SK-N-SH (cell line): ENCODE measurements around the gene SEPTIN10. TPM values are rescaled to one million over a fixed set of nuclear protein-coding genes. Genes with fewer than 3 reads are reported as not detected.

Experiments
- CTCF ChIA-PET: fragments of 300-600, 350-600 bp; formaldehyde crosslinking; extraction: SDS; loops from one replicate; lab custom pipeline; 2021; lab: Yijun Ruan, JAX
- POLR2A ChIA-PET: fragments of 350-600 bp; sonication (Branson Sonifier 250); formaldehyde crosslinking; extraction: SDS; loops from one replicate; lab custom pipeline; 2020; ENCODE audit warnings: antibody characterized with exemption, inconsistent platforms; lab: Yijun Ruan, JAX
- DNase-seq: peaks from one replicate; pipeline ENCODE4 v3.0.0; 2012
- H2AFZ ChIP-seq: fragments of 200-600 bp; sonication (generic); 2 replicates; pipeline ENCODE4 v1.8.1; 2016; ENCODE audit warnings: antibody characterized with exemption, mild to moderate bottlenecking, low read depth
- H3F3A ChIP-seq: fragments of 200-600 bp; sonication (generic); replicated peaks from 2 replicates; pipeline ENCODE3; 2016; ENCODE audit warnings: antibody characterized with exemption, mild to moderate bottlenecking; ENCODE audit not compliant: insufficient read depth
- H3K27ac ChIP-seq, 2 experiments: fragments of 200-500 bp in 1 of 2; fragments of 200-600 bp in 1 of 2; sonication (Bioruptor generic) in 1 of 2; sonication (generic), shearing (Covaris generic) in 1 of 2; 2 replicates each; pipeline versions ENCODE4 v1.5.1 to v1.6.1; 2014 to 2016; ENCODE audit warnings: low read depth in 2 of 2, inconsistent platforms in 1 of 2, low read length in 1 of 2, mild to moderate bottlenecking in 1 of 2, mixed read lengths in 1 of 2
- H3K27me3 ChIP-seq: fragments of 200-600 bp; sonication (generic), shearing (Covaris generic); 2 replicates; pipeline ENCODE4 v1.6.1; 2016; ENCODE audit warnings: mixed run types; ENCODE audit not compliant: insufficient read depth
- H3K36me3 ChIP-seq, 2 experiments: fragments of 200-500 bp in 1 of 2; fragments of 200-600 bp in 1 of 2; sonication (Bioruptor generic) in 1 of 2; sonication (generic) in 1 of 2; replicated peaks in 1 of 2; 2 replicates each; pipeline versions ENCODE3 to v1.5.1; 2014 to 2016; ENCODE audit warnings: low read length in 1 of 2, mild to moderate bottlenecking in 1 of 2; ENCODE audit not compliant: insufficient read depth in 2 of 2, control insufficient read depth in 1 of 2
- H3K4me1 ChIP-seq, 2 experiments: fragments of 200-500 bp in 1 of 2; fragments of 200-600 bp in 1 of 2; sonication (Bioruptor generic) in 1 of 2; sonication (generic), shearing (Covaris generic) in 1 of 2; 2 replicates each; pipeline versions ENCODE4 v1.5.1 to v1.6.1; 2014 to 2016; ENCODE audit warnings: low read depth in 1 of 2, low read length in 1 of 2, mixed run types in 1 of 2; ENCODE audit not compliant: insufficient read depth in 2 of 2, control insufficient read depth in 1 of 2
- H3K4me2 ChIP-seq: fragments of 200-600 bp; sonication (generic), shearing (Covaris generic); 2 replicates; pipeline ENCODE4 v1.6.1; 2017; ENCODE audit warnings: mixed run types
- H3K4me3 ChIP-seq, 2 experiments: fragments of 200-500 bp in 1 of 2; fragments of 200-600 bp in 1 of 2; sonication (Bioruptor generic) in 1 of 2; sonication (generic), shearing (Covaris generic) in 1 of 2; 2 replicates each; pipeline versions ENCODE4 v1.5.1 to v1.8.1; 2014 to 2016; ENCODE audit warnings: low read depth in 2 of 2, inconsistent platforms in 1 of 2, low read length in 1 of 2, mild to moderate bottlenecking in 1 of 2, mixed read lengths in 1 of 2, moderate library complexity in 1 of 2
- H3K79me2 ChIP-seq: fragments of 200-600 bp; sonication (generic); 2 replicates; pipeline ENCODE4 v1.8.1; 2017; ENCODE audit warnings: mild to moderate bottlenecking; ENCODE audit not compliant: insufficient read depth
- H3K9ac ChIP-seq: fragments of 200-600 bp; sonication (generic); 2 replicates; pipeline ENCODE4 v1.6.1; 2017; ENCODE audit warnings: mixed run types
- H3K9me2 ChIP-seq: fragments of 200-600 bp; sonication (generic); 2 replicates; pipeline ENCODE4 v1.6.1; 2017; ENCODE audit warnings: mixed run types
- H3K9me3 ChIP-seq: fragments of 200-600 bp; sonication (generic); 2 replicates; pipeline ENCODE4 v1.6.1; 2017; ENCODE audit warnings: mixed run types, mild to moderate bottlenecking, moderate library complexity
- H4K20me1 ChIP-seq: fragments of 200-600 bp; sonication (generic); 2 replicates; pipeline ENCODE4 v1.6.1; 2017; ENCODE audit warnings: mild to moderate bottlenecking, mixed run types; ENCODE audit not compliant: insufficient read depth
- CHD2 ChIP-seq: fragments of 150-350 bp; IDR thresholded peaks from 2 replicates; pipeline ENCODE4 v1.6.1; 2018; ENCODE audit warnings: low read length; ENCODE audit not compliant: partially characterized antibody
- EP300 ChIP-seq, 2 experiments: IDR thresholded peaks; 2 replicates each; pipeline versions ENCODE4 v1.4.0 to v1.6.1; 2012; ENCODE audit warnings: borderline replicate concordance in 1 of 2, low read depth in 1 of 2, low read length in 1 of 2
- EZH2phosphoT487 ChIP-seq: fragments of 200-600 bp; sonication (generic); IDR thresholded peaks from 2 replicates; pipeline ENCODE4 v1.6.1; 2017; ENCODE audit warnings: low read depth, mixed run types, mild to moderate bottlenecking, antibody characterized with exemption, moderate library complexity, borderline replicate concordance
- GABPA ChIP-seq: IDR thresholded peaks from 2 replicates; pipeline ENCODE4 v1.4.0; 2012; ENCODE audit warnings: low read depth, mild to moderate bottlenecking
- GATA2 ChIP-seq: sonication (generic); formaldehyde crosslinking; IDR thresholded peaks from 2 replicates; pipeline ENCODE4 v1.5.0; 2020; ENCODE audit warnings: mild to moderate bottlenecking, missing genetic modification reagents
- IRF3 ChIP-seq: fragments of 150-350 bp; IDR thresholded peaks from 2 replicates; pipeline ENCODE4 v1.6.1; 2016; ENCODE audit warnings: mild to moderate bottlenecking, low read depth, low read length
- MEF2A ChIP-seq: IDR thresholded peaks from 2 replicates; pipeline ENCODE4 v1.4.0; 2012; ENCODE audit warnings: low read depth, borderline replicate concordance
- RAD21 ChIP-seq: IDR thresholded peaks from 2 replicates; pipeline ENCODE4 v1.6.1; 2012; ENCODE audit warnings: mild to moderate bottlenecking, low read length
- RCOR1 ChIP-seq: fragments of 150-350 bp; IDR thresholded peaks from 2 replicates; pipeline ENCODE4 v1.6.1; 2017; ENCODE audit warnings: antibody characterized with exemption, low read length
- SMC3 ChIP-seq: IDR thresholded peaks from 2 replicates; pipeline ENCODE4 v1.6.1; 2012; ENCODE audit warnings: low read depth, low read length, improper control_type of control experiment
- TCF12 ChIP-seq: IDR thresholded peaks from 2 replicates; pipeline ENCODE4 v1.4.0; 2012
- TEAD4 ChIP-seq: IDR thresholded peaks from 2 replicates; pipeline ENCODE4 v1.4.0; 2012; ENCODE audit warnings: mild to moderate bottlenecking, borderline replicate concordance; ENCODE audit not compliant: insufficient read depth
- USF2 ChIP-seq: fragments of 150-350 bp; IDR thresholded peaks from 2 replicates; pipeline ENCODE4 v1.6.1; 2017; ENCODE audit warnings: antibody characterized with exemption, low read length, low read depth, borderline replicate concordance
- YY1 ChIP-seq: IDR thresholded peaks from 2 replicates; pipeline ENCODE4 v1.4.0; 2012; ENCODE audit warnings: low read depth, mild to moderate bottlenecking
- WGBS: methylation state at CpG from one replicate; pipeline ENCODE4 v1.1.6; 2017; ENCODE audit warnings: low lambda C conversion rate; 5-methylcytosine and 5-hydroxymethylcytosine counted together
- polyA plus RNA-seq, 3 experiments: library from polyadenylated mRNA; depleted of rRNA; stranded (reverse); fragments of >200 nt; gene quantifications; 2 replicates each; pipeline ENCODE4 v1.2.3, GENCODE V29; 2012
- TF ChIP-seq, protein P1 (sequence below): IDR thresholded peaks from 2 replicates; pipeline ENCODE4 v1.4.0; 2012; ENCODE audit warnings: low read depth, borderline replicate concordance

Gene SEPTIN10
- polyA plus RNA-seq, 1 of the 3 experiments (the other 2 are of a cell fraction), result 46.5 TPM

GRCh38 chr2:109614715-109615636, 1.2 kb upstream of the SEPTIN10 start:
- peaks cover 65% of the 10 kb centered on the region for H3K79me2 ChIP-seq
- peak overlapping the region; percentile 69; the same call in 1 of the 2 replicates for H3K9ac ChIP-seq
- no peaks in the 10 kb centered on the region for H3K9me2 ChIP-seq
- H3K4me3 ChIP-seq, result peak overlapping the region; percentile 68 to 84
- POLR2A ChIA-PET, result interaction anchor here (0.9 to 2.4 kb wide), 4 partner anchors 15 to 443 kb away, joined by 3 to 11 read pairs (median 4); no protein-coding TSS in a partner anchor
- no peaks in the 10 kb centered on the region for H3K27me3 ChIP-seq
- H3K27ac ChIP-seq, result peak overlapping the region; percentile 79 to 92; a peak in 3 of 4 replicates
- CTCF ChIA-PET, result interaction anchor here (0.6 to 2.6 kb wide), 7 partner anchors 10 to 486 kb away, joined by 3 to 14 read pairs (median 4); partner anchors contain the start of gene SH3RF3
- no peaks in the 10 kb centered on the region for H3K9me3 ChIP-seq
- TF ChIP-seq TCF12, result no peak
- TF ChIP-seq GABPA, result no peak
- TF ChIP-seq MEF2A, result no peak
- TF ChIP-seq SMC3, result no peak
- TF ChIP-seq, protein P1, sequence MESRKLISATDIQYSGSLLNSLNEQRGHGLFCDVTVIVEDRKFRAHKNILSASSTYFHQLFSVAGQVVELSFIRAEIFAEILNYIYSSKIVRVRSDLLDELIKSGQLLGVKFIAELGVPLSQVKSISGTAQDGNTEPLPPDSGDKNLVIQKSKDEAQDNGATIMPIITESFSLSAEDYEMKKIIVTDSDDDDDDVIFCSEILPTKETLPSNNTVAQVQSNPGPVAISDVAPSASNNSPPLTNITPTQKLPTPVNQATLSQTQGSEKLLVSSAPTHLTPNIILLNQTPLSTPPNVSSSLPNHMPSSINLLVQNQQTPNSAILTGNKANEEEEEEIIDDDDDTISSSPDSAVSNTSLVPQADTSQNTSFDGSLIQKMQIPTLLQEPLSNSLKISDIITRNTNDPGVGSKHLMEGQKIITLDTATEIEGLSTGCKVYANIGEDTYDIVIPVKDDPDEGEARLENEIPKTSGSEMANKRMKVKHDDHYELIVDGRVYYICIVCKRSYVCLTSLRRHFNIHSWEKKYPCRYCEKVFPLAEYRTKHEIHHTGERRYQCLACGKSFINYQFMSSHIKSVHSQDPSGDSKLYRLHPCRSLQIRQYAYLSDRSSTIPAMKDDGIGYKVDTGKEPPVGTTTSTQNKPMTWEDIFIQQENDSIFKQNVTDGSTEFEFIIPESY, result no peak
- TF ChIP-seq YY1, result no peak
- no peak for TF ChIP-seq EZH2phosphoT487
- TF ChIP-seq RCOR1, result no peak
- TF ChIP-seq USF2, result no peak
- no peak for TF ChIP-seq IRF3
- TF ChIP-seq RAD21, result no peak
- no peak for TF ChIP-seq TEAD4
- TF ChIP-seq EP300 (IDR thresholded peaks at IDR 0.05; ENCODE audit: borderline replicate concordance in 1 of 2, low read depth in 1 of 2, low read length in 1 of 2), result no peak
- no peak for TF ChIP-seq GATA2 (CRISPR knock-in tag)
- no peak for TF ChIP-seq CHD2
- H4K20me1 ChIP-seq, result peaks cover 5% of the 10 kb centered on the region
- WGBS, result 74% methylated on average over 40 of the region's 90 CpGs
- DNase-seq, result peak; percentile 72
- peaks cover 14 to 24% of the 10 kb centered on the region in 2 experiments; a peak in 3 of 4 replicates for H3K4me1 ChIP-seq
- peak overlapping the region; percentile 56; the same call in 1 of the 2 replicates for H2AFZ ChIP-seq
- H3K36me3 ChIP-seq, result peaks cover 0 to 9% of the 10 kb centered on the region in 2 experiments
- H3K4me2 ChIP-seq, result peak overlapping the region; percentile 65; the same call in 1 of the 2 replicates
- H3F3A ChIP-seq, result peaks cover 26% of the 10 kb centered on the region
